HEK293T (cell line): ENCODE data around the gene OR10Z1.

Experiments
- CTCF ChIA-PET: fragments of 350-600 bp; formaldehyde crosslinking; extraction: SDS; loops from one replicate; lab custom pipeline; 2021; ENCODE audit warnings: antibody characterized with exemption, inconsistent platforms; lab: Yijun Ruan, JAX
- POLR2A ChIA-PET: fragments of 350-600 bp; formaldehyde crosslinking; extraction: SDS; loops from one replicate; lab custom pipeline; 2020; ENCODE audit warnings: antibody characterized with exemption, inconsistent platforms; lab: Yijun Ruan, JAX
- DNase-seq: peaks from one replicate; pipeline ENCODE4 v3.0.0; 2012; ENCODE audit warnings: mixed read lengths; ENCODE audit errors: extremely low spot score
- ARNT ChIP-seq: fragments of 450-650 bp; IDR thresholded peaks from 2 replicates; pipeline ENCODE4 v1.6.1; 2017; ENCODE audit warnings: mild to moderate bottlenecking
- BHLHE40 ChIP-seq: fragments of 450-650 bp; IDR thresholded peaks from 2 replicates; pipeline ENCODE4 v1.6.1; 2016; ENCODE audit warnings: mild to moderate bottlenecking, moderate library complexity, borderline replicate concordance
- CTBP1 ChIP-seq: fragments of 450-650 bp; IDR thresholded peaks from 2 replicates; pipeline ENCODE4 v1.6.1; 2016; ENCODE audit warnings: borderline replicate concordance
- ELF4 ChIP-seq: fragments of 450-650 bp; IDR thresholded peaks from 2 replicates; pipeline ENCODE4 v1.6.1; 2017; ENCODE audit warnings: antibody characterized with exemption
- FOXA1 ChIP-seq: fragments of 450-650 bp; IDR thresholded peaks from 2 replicates; pipeline ENCODE4 v1.6.1; 2016; ENCODE audit warnings: mild to moderate bottlenecking
- FOXK2 ChIP-seq: fragments of 450-650 bp; IDR thresholded peaks from 2 replicates; pipeline ENCODE4 v1.6.1; 2016; ENCODE audit warnings: mild to moderate bottlenecking
- FOXM1 ChIP-seq: fragments of 450-650 bp; IDR thresholded peaks from 2 replicates; pipeline ENCODE4 v1.6.1; 2017; ENCODE audit warnings: mild to moderate bottlenecking, borderline replicate concordance
- HDGF ChIP-seq: fragments of 450-650 bp; IDR thresholded peaks from 2 replicates; pipeline ENCODE4 v1.6.1; 2017; ENCODE audit warnings: antibody characterized with exemption, borderline replicate concordance
- L3MBTL2 ChIP-seq: fragments of 450-650 bp; conservative IDR thresholded peaks from 2 replicates; pipeline ENCODE4 v1.6.1; 2016; ENCODE audit warnings: mild to moderate bottlenecking
- LEF1 ChIP-seq: fragments of 450-650 bp; IDR thresholded peaks from 2 replicates; pipeline ENCODE4 v1.6.1; 2017; ENCODE audit warnings: mild to moderate bottlenecking, borderline replicate concordance
- NFRKB ChIP-seq: fragments of 450-650 bp; IDR thresholded peaks from 2 replicates; pipeline ENCODE4 v1.6.1; 2016; ENCODE audit warnings: mild to moderate bottlenecking, moderate library complexity
- SP1 ChIP-seq: fragments of 450-650 bp; IDR thresholded peaks from 2 replicates; pipeline ENCODE4 v1.6.1; 2017
- SUZ12 ChIP-seq: fragments of 450-650 bp; IDR thresholded peaks from 2 replicates; pipeline ENCODE4 v1.6.1; 2016; ENCODE audit warnings: mild to moderate bottlenecking
- TARDBP ChIP-seq: fragments of 450-650 bp; IDR thresholded peaks from 2 replicates; pipeline ENCODE4 v1.6.1; 2016
- ZNF384 ChIP-seq: fragments of 450-650 bp; IDR thresholded peaks from 2 replicates; pipeline ENCODE4 v1.6.1; 2016
- TF ChIP-seq, protein P1 (sequence below): fragments of 450-650 bp; IDR thresholded peaks from 2 replicates; pipeline ENCODE4 v1.6.1; 2016

The OR10Z1 gene, protein sequence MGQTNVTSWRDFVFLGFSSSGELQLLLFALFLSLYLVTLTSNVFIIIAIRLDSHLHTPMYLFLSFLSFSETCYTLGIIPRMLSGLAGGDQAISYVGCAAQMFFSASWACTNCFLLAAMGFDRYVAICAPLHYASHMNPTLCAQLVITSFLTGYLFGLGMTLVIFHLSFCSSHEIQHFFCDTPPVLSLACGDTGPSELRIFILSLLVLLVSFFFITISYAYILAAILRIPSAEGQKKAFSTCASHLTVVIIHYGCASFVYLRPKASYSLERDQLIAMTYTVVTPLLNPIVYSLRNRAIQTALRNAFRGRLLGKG

GRCh38 chr1:158604968-158605367 lies at the start of gene OR10Z1:
OR10Z1 (plus strand) TSS chr1:158605268; CDS start chr1:158606439, 1,171 bp downstream.
- ChIA-PET POLR2A (no interaction called here), CTCF (no interaction called here)
- no peak for TF ChIP-seq SUZ12
- TF ChIP-seq, protein P1, sequence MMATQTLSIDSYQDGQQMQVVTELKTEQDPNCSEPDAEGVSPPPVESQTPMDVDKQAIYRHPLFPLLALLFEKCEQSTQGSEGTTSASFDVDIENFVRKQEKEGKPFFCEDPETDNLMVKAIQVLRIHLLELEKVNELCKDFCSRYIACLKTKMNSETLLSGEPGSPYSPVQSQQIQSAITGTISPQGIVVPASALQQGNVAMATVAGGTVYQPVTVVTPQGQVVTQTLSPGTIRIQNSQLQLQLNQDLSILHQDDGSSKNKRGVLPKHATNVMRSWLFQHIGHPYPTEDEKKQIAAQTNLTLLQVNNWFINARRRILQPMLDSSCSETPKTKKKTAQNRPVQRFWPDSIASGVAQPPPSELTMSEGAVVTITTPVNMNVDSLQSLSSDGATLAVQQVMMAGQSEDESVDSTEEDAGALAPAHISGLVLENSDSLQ = no peak
- TF ChIP-seq ZNF384 = no peak
- TF ChIP-seq NFRKB = no peak
- no peak for TF ChIP-seq FOXA1
- TF ChIP-seq FOXK2 = no peak
- TF ChIP-seq ARNT = no peak
- no peak for TF ChIP-seq SP1
- TF ChIP-seq TARDBP = no peak
- TF ChIP-seq CTBP1 = no peak
- no peak for TF ChIP-seq ELF4
- no peak for TF ChIP-seq HDGF
- no peak for DNase-seq

DNA sequence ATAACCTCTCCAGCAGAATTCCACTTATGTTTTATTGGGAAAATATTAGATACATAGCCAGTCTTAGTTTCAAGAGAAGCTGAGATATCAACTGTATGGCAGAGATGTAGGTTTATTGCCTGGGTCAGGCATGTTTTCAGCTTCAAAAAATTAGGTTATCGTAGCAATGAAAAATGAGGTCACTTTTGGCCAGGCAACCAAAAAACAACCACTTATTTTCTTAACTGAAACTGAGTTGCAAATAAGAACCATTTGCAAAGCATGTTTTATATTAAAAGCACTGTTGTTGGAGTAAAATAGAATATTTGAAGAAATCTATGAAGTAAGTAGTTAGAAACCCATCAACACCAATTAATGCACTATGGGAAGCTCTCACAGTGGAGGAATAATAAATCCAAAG lies 45.4 kb upstream of the OR10Z1 start:
- TF ChIP-seq FOXA1 = no peak
- TF ChIP-seq HDGF = no peak
- TF ChIP-seq FOXM1 = no peak
- TF ChIP-seq LEF1 = no peak
- no peak for TF ChIP-seq L3MBTL2
- TF ChIP-seq FOXK2 = no peak
- no peak for TF ChIP-seq BHLHE40
- no peak for TF ChIP-seq ELF4
- no peak for TF ChIP-seq CTBP1
- CTCF ChIA-PET = no interaction called here
- POLR2A ChIA-PET = no interaction called here
- no peak for DNase-seq

GRCh38 chr1:158563853-158564252 lies 41.2 kb upstream of the OR10Z1 start:
- CTCF ChIA-PET = no interaction called here
- no peak for DNase-seq
- TF ChIP-seq SP1 (no peak), TARDBP (no peak), L3MBTL2 (no peak), NFRKB (no peak), LEF1 (no peak), FOXK2 (no peak), BHLHE40 (no peak), SUZ12 (no peak), FOXM1 (no peak), ZNF384 (no peak), HDGF (no peak), CTBP1 (no peak)
- TF ChIP-seq, protein P1 = no peak
- POLR2A ChIA-PET = no interaction called here

GRCh38 chr1:158564608-158565007 lies 40.5 kb upstream of the OR10Z1 start:
- CTCF ChIA-PET = no interaction called here
- POLR2A ChIA-PET = no interaction called here
- TF ChIP-seq CTBP1 = no peak
- no peak for TF ChIP-seq SUZ12
- TF ChIP-seq FOXM1 = no peak
- no peak for TF ChIP-seq SP1
- no peak for TF ChIP-seq ZNF384
- no peak for TF ChIP-seq ARNT
- TF ChIP-seq FOXK2 = no peak
- TF ChIP-seq, protein P1 = no peak
- no peak for DNase-seq

DNA sequence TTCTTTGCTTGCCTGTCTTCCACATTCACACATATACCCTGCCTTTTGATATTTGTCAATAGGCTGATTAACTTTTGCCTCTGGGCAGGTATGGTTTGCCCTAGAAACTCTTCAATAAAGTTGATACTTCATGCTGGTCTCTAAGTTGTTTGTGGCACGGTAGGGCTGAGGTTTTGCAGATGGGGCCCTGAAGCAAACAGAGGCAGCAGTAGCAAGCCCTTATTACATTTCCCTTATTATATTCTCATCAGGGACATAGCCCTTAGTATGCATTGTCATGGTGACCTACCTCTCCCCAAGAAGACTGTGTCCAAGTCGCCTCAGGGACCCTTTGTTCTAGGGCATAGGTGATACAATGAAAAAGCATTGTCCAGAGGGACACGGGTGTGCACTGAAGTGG lies 34.6 kb upstream of the OR10Z1 start, which contains the start of gene OR6P1:
TSS of gene OR6P1 (minus strand) at position 101 of the 400 bp plus-strand sequence. CDS start 6,976 bp downstream, outside the sequence.
- ChIA-PET POLR2A (no interaction called here), CTCF (no interaction called here)
- TF ChIP-seq, protein P1 = no peak
- TF ChIP-seq TARDBP (no peak), ELF4 (no peak), BHLHE40 (no peak), NFRKB (no peak), L3MBTL2 (no peak), HDGF (no peak)
- DNase-seq = no peak

GRCh38 chr1:158572226-158572625 lies 32.8 kb upstream of the OR10Z1 start:
- POLR2A ChIA-PET = no interaction called here
- CTCF ChIA-PET = no interaction called here
- TF ChIP-seq SUZ12 (no peak), TARDBP (no peak), L3MBTL2 (no peak), ZNF384 (no peak), ARNT (no peak)
- DNase-seq = no peak
